HEK293 (cell line): ENCODE measurements around the gene ZNF319.

Experiments
- CTCF ChIA-PET: fragments of 350-600 bp; formaldehyde crosslinking; extraction: SDS; loops from one replicate; lab custom pipeline; 2021; ENCODE audit warnings: antibody characterized with exemption; lab: Yijun Ruan, JAX
- POLR2A ChIA-PET: fragments of 300-600 bp; formaldehyde crosslinking; extraction: SDS; loops from one replicate; lab custom pipeline; 2020; ENCODE audit warnings: antibody characterized with exemption, inconsistent platforms; lab: Yijun Ruan, JAX
- H3K27ac ChIP-seq: fragments of 200-500 bp; sonication (Bioruptor generic); 2 replicates; pipeline ENCODE4 v1.5.1; 2014; ENCODE audit warnings: low read depth, low read length, control low read depth, inconsistent platforms; ENCODE audit errors: extremely low read depth
- H3K36me3 ChIP-seq, 2 experiments: fragments of 200-500 bp in 1 of 2; sonication (Bioruptor generic) in 1 of 2; 1 replicate in 1 of 2; 2 replicates in 1 of 2; pipeline ENCODE4 v1.5.1; 2014 to 2017; ENCODE audit warnings: inconsistent platforms in 2 of 2, low read length in 2 of 2; ENCODE audit not compliant: control insufficient read depth in 2 of 2, insufficient read depth in 1 of 2
- H3K4me1 ChIP-seq: fragments of 200-500 bp; sonication (Bioruptor generic); 2 replicates; pipeline ENCODE4 v1.5.1; 2014; ENCODE audit warnings: mild to moderate bottlenecking, low read length, inconsistent platforms; ENCODE audit not compliant: control insufficient read depth, insufficient read depth
- H3K4me3 ChIP-seq: 2 replicates; pipeline ENCODE4 v1.5.1; 2011; ENCODE audit warnings: low read depth, mild to moderate bottlenecking, control low read depth, low read length, moderate library complexity
- H3K9me3 ChIP-seq: fragments of 200-500 bp; sonication (Bioruptor generic); 2 replicates; pipeline ENCODE4 v1.5.1; 2014; ENCODE audit warnings: low read depth, low read length, inconsistent platforms; ENCODE audit not compliant: control insufficient read depth, insufficient read depth
- ATF2 ChIP-seq: fragments of 450-650 bp; formaldehyde crosslinking; IDR thresholded peaks from 2 replicates; pipeline ENCODE4 v1.5.1; 2016; ENCODE audit warnings: missing biosample characterization, missing genetic modification characterization, low read depth
- GLI4 ChIP-seq: fragments of 450-650 bp; formaldehyde crosslinking; IDR thresholded peaks from 2 replicates; pipeline ENCODE4 v1.5.1; 2016; ENCODE audit warnings: missing biosample characterization, missing genetic modification characterization
- GLIS1 ChIP-seq: fragments of 450-650 bp; formaldehyde crosslinking; IDR thresholded peaks from 2 replicates; pipeline ENCODE4 v1.5.1; 2016; ENCODE audit warnings: missing biosample characterization, missing genetic modification characterization
- HIC1 ChIP-seq: fragments of 450-650 bp; formaldehyde crosslinking; IDR thresholded peaks from 2 replicates; pipeline ENCODE4 v1.5.1; 2016; ENCODE audit warnings: missing biosample characterization, missing genetic modification characterization
- KLF9 ChIP-seq: fragments of 450-650 bp; formaldehyde crosslinking; IDR thresholded peaks from 2 replicates; pipeline ENCODE4 v1.5.1; 2016; ENCODE audit warnings: missing biosample characterization, missing genetic modification characterization, low read depth
- PRDM6 ChIP-seq: fragments of 450-650 bp; formaldehyde crosslinking; IDR thresholded peaks from 2 replicates; pipeline ENCODE4 v1.5.1; 2017; ENCODE audit warnings: missing biosample characterization, missing genetic modification characterization
- YY2 ChIP-seq: fragments of 450-650 bp; formaldehyde crosslinking; IDR thresholded peaks from 2 replicates; pipeline ENCODE4 v1.5.1; 2016; ENCODE audit warnings: missing biosample characterization, missing genetic modification characterization
- ZBTB8A ChIP-seq: fragments of 450-650 bp; formaldehyde crosslinking; IDR thresholded peaks from 2 replicates; pipeline ENCODE4 v1.5.1; 2016; ENCODE audit warnings: missing biosample characterization, missing genetic modification characterization
- ZIC2 ChIP-seq: fragments of 450-650 bp; formaldehyde crosslinking; IDR thresholded peaks from 2 replicates; pipeline ENCODE4 v1.5.1; 2016; ENCODE audit warnings: missing biosample characterization, missing genetic modification characterization
- ZNF133 ChIP-seq: fragments of 450-650 bp; formaldehyde crosslinking; IDR thresholded peaks from 2 replicates; pipeline ENCODE4 v1.5.1; 2016; ENCODE audit warnings: missing biosample characterization, missing genetic modification characterization
- ZNF155 ChIP-seq: fragments of 450-650 bp; formaldehyde crosslinking; IDR thresholded peaks from 2 replicates; pipeline ENCODE4 v1.5.1; 2016; ENCODE audit warnings: missing biosample characterization, missing genetic modification characterization
- ZNF174 ChIP-seq: fragments of 450-650 bp; formaldehyde crosslinking; IDR thresholded peaks from 2 replicates; pipeline ENCODE4 v1.5.0; 2017; ENCODE audit warnings: missing biosample characterization, mild to moderate bottlenecking, missing genetic modification characterization
- ZNF2 ChIP-seq: fragments of 450-650 bp; formaldehyde crosslinking; IDR thresholded peaks from 2 replicates; pipeline ENCODE4 v1.5.1; 2016; ENCODE audit warnings: missing biosample characterization, missing genetic modification characterization
- ZNF274 ChIP-seq, 2 experiments: fragments of 200-500 bp in 1 of 2; fragments of 450-650 bp in 1 of 2; sonication (Bioruptor generic) in 1 of 2; formaldehyde crosslinking in 1 of 2; IDR thresholded peaks; 2 replicates each; pipeline versions ENCODE4 v1.5.1 to v1.6.1; 2014 to 2016; ENCODE audit warnings: borderline replicate concordance in 1 of 2, inconsistent platforms in 1 of 2, low read length in 1 of 2, missing biosample characterization in 1 of 2, missing genetic modification characterization in 1 of 2
- ZNF311 ChIP-seq: fragments of 450-650 bp; formaldehyde crosslinking; IDR thresholded peaks from 2 replicates; pipeline ENCODE4 v1.5.1; 2017; ENCODE audit warnings: missing biosample characterization, missing genetic modification characterization, borderline replicate concordance
- ZNF521 ChIP-seq: fragments of 450-650 bp; formaldehyde crosslinking; IDR thresholded peaks from 2 replicates; pipeline ENCODE4 v1.5.1; 2017; ENCODE audit warnings: missing biosample characterization, mild to moderate bottlenecking, missing genetic modification characterization
- ZNF530 ChIP-seq: fragments of 450-650 bp; formaldehyde crosslinking; IDR thresholded peaks from 2 replicates; pipeline ENCODE4 v1.5.1; 2016; ENCODE audit warnings: low read depth, missing biosample characterization, missing genetic modification characterization
- ZNF624 ChIP-seq: fragments of 450-650 bp; formaldehyde crosslinking; IDR thresholded peaks from 2 replicates; pipeline ENCODE4 v1.5.1; 2017; ENCODE audit warnings: missing biosample characterization, missing genetic modification characterization
- ZNF629 ChIP-seq: fragments of 450-650 bp; formaldehyde crosslinking; IDR thresholded peaks from 2 replicates; pipeline ENCODE4 v1.5.1; 2017; ENCODE audit warnings: missing biosample characterization, missing genetic modification characterization
- ZNF768 ChIP-seq: fragments of 450-650 bp; formaldehyde crosslinking; IDR thresholded peaks from 2 replicates; pipeline ENCODE4 v1.5.1; 2018; ENCODE audit warnings: missing biosample characterization, mild to moderate bottlenecking, missing genetic modification characterization
- ZNF791 ChIP-seq: fragments of 450-650 bp; formaldehyde crosslinking; IDR thresholded peaks from 2 replicates; pipeline ENCODE4 v1.5.1; 2016; ENCODE audit warnings: missing biosample characterization, missing genetic modification characterization
- ZNF830 ChIP-seq: fragments of 450-650 bp; IDR thresholded peaks from 2 replicates; pipeline ENCODE4 v1.5.0; 2018; ENCODE audit warnings: missing biosample characterization, missing genetic modification characterization, low read depth, mild to moderate bottlenecking, moderate library complexity
- ZNF843 ChIP-seq: fragments of 450-650 bp; formaldehyde crosslinking; IDR thresholded peaks from 2 replicates; pipeline ENCODE4 v1.5.1; 2016; ENCODE audit warnings: missing biosample characterization, missing genetic modification characterization
- ZSCAN23 ChIP-seq: fragments of 450-650 bp; formaldehyde crosslinking; IDR thresholded peaks from 2 replicates; pipeline ENCODE4 v1.5.1; 2016; ENCODE audit warnings: missing biosample characterization, missing genetic modification characterization

Gene ZNF319

GRCh38 chr16:58044266-58045019 is 44.0 kb upstream of the ZNF319 start:
- H3K4me3 ChIP-seq, result no peak overlapping the region
- TF ChIP-seq ZIC2 (tag by site-specific recombination) (no peak), ATF2 (tag by site-specific recombination) (no peak), ZNF791 (no peak), GLI4 (no peak)
- TF ChIP-seq, all 188 proteins: peak for 0
- ChIA-PET CTCF (interaction anchor here (0.6 kb wide), 2 partner anchors 22 to 156 kb away, joined by 3 read pairs; no protein-coding TSS in a partner anchor), POLR2A (interaction anchor here (0.6 kb wide), 1 partner anchor 611 kb away, joined by 6 read pairs; no protein-coding TSS in a partner anchor)
- Histone ChIP-seq H3K9me3 (no peaks in the 10 kb centered on the region), H3K4me1 (no peaks in the 10 kb centered on the region), H3K27ac (no peak overlapping the region), H3K36me3 (peaks cover 0 to 40% of the 10 kb centered on the region in 2 experiments; a peak in 1 of 3 replicates)

GRCh38 chr16:58043571-58044155 is 43.2 kb upstream of the ZNF319 start:
- no peak for TF ChIP-seq ZNF155 (tag by site-specific recombination)
- TF ChIP-seq ZNF530 (tag by site-specific recombination), result no peak
- TF ChIP-seq KLF9, result no peak
- no peak for TF ChIP-seq ZNF521 (tag by site-specific recombination)
- no peak for TF ChIP-seq ZNF768 (tag by site-specific recombination)
- TF ChIP-seq YY2 (tag by site-specific recombination), result no peak
- no peak for TF ChIP-seq ZNF311 (tag by site-specific recombination)
- TF ChIP-seq ZNF629, result no peak
- TF ChIP-seq ZBTB8A (tag by site-specific recombination), result no peak
- no peak for TF ChIP-seq ZNF133 (tag by site-specific recombination)
- TF ChIP-seq ZNF2 (tag by site-specific recombination), result no peak
- no peak for TF ChIP-seq ZNF174 (tag by site-specific recombination)
- TF ChIP-seq ZNF274 (IDR thresholded peaks at IDR 0.05; ENCODE audit: low read length), result no peak
- TF ChIP-seq ZNF274 (tag by site-specific recombination; IDR thresholded peaks at IDR 0.05; ENCODE audit: borderline replicate concordance), result no peak
- no peak for TF ChIP-seq ZSCAN23 (tag by site-specific recombination)
- no peak for TF ChIP-seq ZNF830
- no peak for TF ChIP-seq ZNF843 (tag by site-specific recombination)
- no peak for TF ChIP-seq GLIS1 (tag by site-specific recombination)
- TF ChIP-seq PRDM6 (tag by site-specific recombination), result no peak
- TF ChIP-seq HIC1 (tag by site-specific recombination), result no peak
- TF ChIP-seq ZNF624 (tag by site-specific recombination), result no peak
- TF ChIP-seq, all 188 proteins: peak for 0
- ChIA-PET CTCF (interaction anchor here (0.6 kb wide), 2 partner anchors 23 to 157 kb away, joined by 3 read pairs; no protein-coding TSS in a partner anchor), POLR2A (interaction anchor here (0.6 kb wide), 1 partner anchor 612 kb away, joined by 6 read pairs; no protein-coding TSS in a partner anchor)
- peaks cover 0 to 43% of the 10 kb centered on the region in 2 experiments; a peak in 1 of 3 replicates for H3K36me3 ChIP-seq
- no peaks in the 10 kb centered on the region for H3K9me3 ChIP-seq
- no peak overlapping the region for H3K27ac ChIP-seq
- H3K4me3 ChIP-seq, result no peak overlapping the region
- H3K4me1 ChIP-seq, result no peaks in the 10 kb centered on the region
